ENCODE measurements around the gene MBOAT2. TPM values are rescaled to one million over a fixed set of nuclear protein-coding genes. Genes with fewer than 3 reads are reported as not detected.
"Not testable (repeated sequence)": the region's sequence is repeated elsewhere in the genome, so short reads cannot be mapped to it uniquely, and the experiment has no call there.

MBOAT2 gene
- total RNA-seq, 2 donors from 2014 or later: 3.5 to 7.7 TPM

DNA sequence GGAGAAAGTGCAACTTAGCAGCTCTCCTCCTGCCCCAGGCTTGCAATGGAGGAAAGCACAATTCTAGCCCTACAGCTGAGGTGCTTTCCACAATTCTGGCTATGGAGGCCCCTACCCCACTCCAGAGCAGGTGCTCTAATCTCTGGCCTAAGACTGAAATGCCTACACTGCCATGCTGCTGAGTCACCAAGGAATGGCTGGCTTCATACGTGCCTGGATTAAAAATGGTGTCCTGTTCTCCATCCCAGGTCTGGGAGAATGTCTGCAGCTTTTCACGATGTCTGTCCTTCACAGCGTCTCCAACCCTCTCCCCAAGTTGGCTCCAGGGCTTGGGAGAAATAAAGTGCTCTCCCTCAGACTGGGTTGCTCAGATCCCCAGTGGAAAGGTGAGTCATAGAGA is 48.5 kb downstream of the MBOAT2 start:
- no peak overlapping the region for H3K4me3 Mint-ChIP-seq
- no peak for DNase-seq
- peaks cover 5% of the 10 kb centered on the region for H3K4me1 Mint-ChIP-seq (ENCODE audit: low read depth)
- H3K27ac Mint-ChIP-seq: no peak overlapping the region
- peaks cover 7 to 17% of the 10 kb centered on the region in 2 donors for H3K9me3 Mint-ChIP-seq
- peaks cover 3% of the 10 kb centered on the region for H3K27me3 Mint-ChIP-seq (ENCODE audit: low read depth)
- ATAC-seq (replicated peaks in 1 of 2): no peak
- peaks cover 9 to 10% of the 10 kb centered on the region in 2 donors for H3K36me3 Mint-ChIP-seq (ENCODE audit: insufficient read depth in 2 of 2)

DNA sequence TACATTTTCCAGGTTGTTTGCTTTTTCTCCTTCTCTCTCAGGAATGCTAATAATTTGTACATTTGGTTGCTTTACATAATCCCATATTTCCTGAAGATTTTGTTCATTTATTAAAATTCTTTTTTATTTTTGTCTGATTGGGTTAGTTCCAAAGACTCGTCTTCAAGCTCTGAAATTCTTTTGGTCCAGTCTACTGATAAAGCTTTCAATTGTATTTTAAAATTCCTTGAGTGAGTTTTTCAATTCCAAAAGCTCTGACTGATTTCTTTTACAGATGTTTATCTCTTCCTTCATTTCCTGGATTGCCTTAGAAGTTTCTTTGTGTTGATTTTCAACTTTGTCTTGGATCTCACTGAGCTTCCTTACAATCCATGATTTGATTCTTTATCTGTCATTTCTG is 50.0 kb downstream of the MBOAT2 start:
- Mint-ChIP-seq H3K27me3 (ENCODE audit: low read depth) (peaks cover 8% of the 10 kb centered on the region), H3K9me3 (peaks cover 7 to 17% of the 10 kb centered on the region in 2 donors), H3K4me3 (no peak overlapping the region), H3K27ac (no peak overlapping the region), H3K36me3 (ENCODE audit: insufficient read depth in 2 of 2) (peaks cover 9 to 10% of the 10 kb centered on the region in 2 donors), H3K4me1 (ENCODE audit: low read depth) (peaks cover 5% of the 10 kb centered on the region)
- DNase-seq: no peak
- ATAC-seq (replicated peaks in 1 of 2): no peak

DNA sequence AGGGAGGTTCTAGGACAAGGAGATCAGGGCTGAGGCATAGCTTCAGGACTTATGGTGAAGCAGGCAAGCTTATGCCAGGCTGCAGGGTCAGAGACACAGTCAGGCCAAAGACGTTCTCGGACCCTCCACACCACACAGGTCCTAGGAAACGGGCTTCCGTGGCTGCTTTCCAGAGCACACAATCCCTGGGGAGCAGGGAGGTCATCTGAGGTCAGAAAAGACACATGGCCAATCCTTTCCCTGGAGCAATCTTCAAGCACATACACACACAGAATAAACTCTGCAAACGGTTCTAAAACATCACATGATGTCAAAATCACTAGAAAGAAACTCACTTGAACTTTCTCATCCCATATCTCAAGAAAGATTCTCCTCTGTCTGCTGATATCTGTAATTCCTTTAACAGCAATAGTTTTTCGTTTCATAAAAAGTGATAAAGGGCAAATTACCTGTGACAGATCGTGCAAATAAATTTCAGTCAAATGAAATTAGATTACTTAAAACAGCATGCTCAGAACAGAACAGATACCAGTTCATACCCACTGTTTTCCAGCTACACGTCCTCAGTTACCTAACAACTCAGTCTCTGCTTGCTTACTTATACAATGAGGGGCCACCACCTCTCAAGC is 63.9 kb downstream of the MBOAT2 start:
- Mint-ChIP-seq H3K27me3 (ENCODE audit: low read depth) (no peaks in the 10 kb centered on the region), H3K4me1 (ENCODE audit: low read depth) (no peaks in the 10 kb centered on the region), H3K36me3 (ENCODE audit: insufficient read depth in 2 of 2) (no peaks in the 10 kb centered on the region), H3K27ac (no peak overlapping the region), H3K9me3 (no peaks in the 10 kb centered on the region), H3K4me3 (no peak overlapping the region)
- ATAC-seq (replicated peaks in 1 of 2) (no peak), DNase-seq (no peak)

DNA sequence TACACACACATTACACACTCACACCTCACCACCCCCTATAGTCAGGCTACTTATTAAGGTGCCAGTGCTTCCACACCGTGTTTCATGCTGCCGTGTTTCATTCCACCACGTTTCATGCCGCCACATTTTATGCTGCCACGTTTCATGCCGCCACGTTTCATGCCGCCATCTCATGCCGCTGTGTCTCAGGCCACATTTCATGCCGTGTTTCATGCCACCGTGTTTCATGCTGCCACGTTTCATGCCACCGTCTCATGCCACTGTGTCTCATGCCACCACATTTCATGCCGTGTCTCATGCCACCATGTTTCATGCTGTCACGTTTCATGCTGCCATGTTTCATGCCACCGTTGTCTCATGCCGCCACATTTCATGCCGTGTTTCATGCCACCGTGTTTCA is 65.1 kb downstream of the MBOAT2 start:
- H3K27me3 Mint-ChIP-seq (ENCODE audit: low read depth): no peaks in the 10 kb centered on the region
- H3K4me1 Mint-ChIP-seq (ENCODE audit: low read depth): no peaks in the 10 kb centered on the region
- DNase-seq (no peak), ATAC-seq (replicated peaks in 1 of 2) (no peak)
- no peaks in the 10 kb centered on the region for H3K36me3 Mint-ChIP-seq (ENCODE audit: insufficient read depth in 2 of 2)
- no peak overlapping the region for H3K4me3 Mint-ChIP-seq
- H3K27ac Mint-ChIP-seq: no peak overlapping the region
- no peaks in the 10 kb centered on the region for H3K9me3 Mint-ChIP-seq

DNA sequence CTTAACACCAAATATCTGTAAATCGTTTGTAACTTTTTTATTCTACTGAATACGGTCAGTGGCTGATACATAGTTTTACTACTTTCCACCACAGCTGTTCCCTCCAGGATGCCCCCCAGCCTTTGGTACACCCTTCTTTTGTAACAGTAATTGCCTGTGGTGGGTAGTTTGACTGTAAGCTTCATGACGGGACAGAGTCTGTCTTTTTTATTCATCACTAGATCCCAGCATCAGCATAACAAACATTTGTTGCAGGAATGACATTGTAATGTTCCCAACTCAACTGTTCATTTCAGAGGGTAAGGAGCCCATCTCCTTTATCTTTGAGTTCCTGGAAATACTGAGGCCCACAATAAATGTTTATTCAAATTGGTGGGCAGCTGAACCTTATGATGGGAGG is 67.5 kb downstream of the MBOAT2 start:
- ATAC-seq (replicated peaks in 1 of 2) (no peak), DNase-seq (no peak)
- no peak overlapping the region for H3K4me3 Mint-ChIP-seq
- H3K27ac Mint-ChIP-seq: no peak overlapping the region
- no peaks in the 10 kb centered on the region for H3K36me3 Mint-ChIP-seq (ENCODE audit: insufficient read depth in 2 of 2)
- H3K9me3 Mint-ChIP-seq: no peaks in the 10 kb centered on the region
- no peaks in the 10 kb centered on the region for H3K27me3 Mint-ChIP-seq (ENCODE audit: low read depth)
- H3K4me1 Mint-ChIP-seq (ENCODE audit: low read depth): no peaks in the 10 kb centered on the region

DNA sequence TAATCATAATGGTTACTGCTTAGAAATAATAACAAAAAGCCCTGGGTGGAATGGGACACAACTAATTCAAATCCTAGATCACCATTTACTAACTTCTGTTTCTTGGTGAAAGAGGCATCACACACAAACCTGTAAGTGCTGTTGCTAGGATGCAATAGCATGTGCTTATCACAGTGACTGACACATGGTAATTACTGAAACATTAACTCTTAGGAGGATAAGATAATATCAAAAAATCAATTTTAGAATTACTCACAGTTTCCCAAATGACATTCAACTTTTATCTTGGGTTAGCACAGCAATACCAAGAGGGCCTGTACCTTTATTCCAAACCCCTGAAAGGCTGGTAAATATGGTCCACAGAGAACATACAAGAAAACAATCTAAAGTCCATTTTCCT is 69.1 kb downstream of the MBOAT2 start:
- H3K4me3 Mint-ChIP-seq: no peak overlapping the region
- no peaks in the 10 kb centered on the region for H3K9me3 Mint-ChIP-seq
- H3K27ac Mint-ChIP-seq: no peak overlapping the region
- no peaks in the 10 kb centered on the region for H3K27me3 Mint-ChIP-seq (ENCODE audit: low read depth)
- no peak for ATAC-seq (replicated peaks in 1 of 2)
- H3K4me1 Mint-ChIP-seq (ENCODE audit: low read depth): no peaks in the 10 kb centered on the region
- DNase-seq: no peak
- H3K36me3 Mint-ChIP-seq (ENCODE audit: insufficient read depth in 2 of 2): no peaks in the 10 kb centered on the region

DNA sequence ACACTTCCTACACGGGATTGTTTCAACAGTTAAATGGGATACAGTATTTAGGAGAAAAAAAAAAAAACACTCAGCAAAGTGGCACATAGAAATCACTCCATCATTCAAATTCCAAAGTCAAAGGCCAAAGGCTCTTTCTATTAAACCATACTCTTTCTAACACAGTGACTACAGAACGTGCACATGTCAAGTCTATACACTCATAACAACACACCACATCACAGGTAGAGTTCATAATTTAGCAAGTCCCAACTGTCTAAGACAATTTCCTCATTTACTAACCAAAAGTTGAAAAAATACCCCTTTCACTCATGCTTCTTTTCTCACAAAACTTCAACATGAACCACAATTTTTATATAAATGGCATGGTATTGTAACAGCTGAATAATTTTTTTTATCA is 70.8 kb downstream of the MBOAT2 start:
- DNase-seq: no peak

DNA sequence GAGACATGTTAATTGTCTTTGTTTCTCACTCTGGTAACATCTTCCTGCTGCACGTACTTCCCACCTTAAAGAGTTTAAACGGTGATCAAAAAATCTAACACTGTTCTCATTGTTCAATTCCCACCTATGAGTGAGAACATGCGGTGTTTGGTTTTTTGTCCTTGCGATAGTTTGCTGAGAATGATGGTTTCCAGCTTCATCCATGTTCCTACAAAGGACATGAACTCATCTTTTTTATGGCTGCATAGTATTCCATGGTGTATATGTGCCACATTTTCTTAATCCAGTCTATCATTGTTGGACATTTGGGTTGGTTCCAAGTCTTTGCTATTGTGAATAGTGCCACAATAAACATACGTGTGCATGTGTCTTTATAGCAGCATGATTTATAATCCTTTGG is 73.3 kb downstream of the MBOAT2 start:
- H3K4me1 Mint-ChIP-seq (ENCODE audit: low read depth); H3K36me3 Mint-ChIP-seq (ENCODE audit: insufficient read depth in 2 of 2); H3K4me3 Mint-ChIP-seq; ATAC-seq (replicated peaks in 1 of 2); H3K9me3 Mint-ChIP-seq; DNase-seq; H3K27me3 Mint-ChIP-seq (ENCODE audit: low read depth); H3K27ac Mint-ChIP-seq: not testable (repeated sequence)

More for the DNA sequence above, 70.8 kb downstream of the MBOAT2 start:
- Mint-ChIP-seq H3K27me3 (ENCODE audit: low read depth) (no peaks in the 10 kb centered on the region), H3K27ac (no peak overlapping the region), H3K9me3 (no peaks in the 10 kb centered on the region), H3K4me1 (ENCODE audit: low read depth) (no peaks in the 10 kb centered on the region), H3K36me3 (ENCODE audit: insufficient read depth in 2 of 2) (no peaks in the 10 kb centered on the region), H3K4me3 (no peak overlapping the region)
- ATAC-seq (replicated peaks in 1 of 2): no peak

DNA sequence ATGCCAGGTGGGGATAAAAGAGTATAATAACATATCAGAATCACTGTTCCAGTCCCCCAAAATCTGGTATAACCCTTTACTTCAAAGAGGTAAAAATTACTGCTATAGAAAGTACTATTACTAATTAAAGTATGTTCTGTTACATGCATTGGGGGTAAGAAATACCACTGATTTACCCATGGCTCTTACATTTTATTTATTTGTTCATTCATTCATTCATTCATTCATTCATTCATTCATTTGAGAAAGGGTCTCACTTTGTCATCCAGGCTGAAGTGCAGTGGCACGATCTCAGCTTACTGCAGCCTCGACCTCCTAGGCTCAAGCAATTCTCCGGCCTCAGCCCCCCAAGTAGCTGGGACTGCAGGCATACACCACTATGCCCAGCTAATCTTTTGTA is 74.4 kb downstream of the MBOAT2 start:
- Mint-ChIP-seq H3K36me3 (ENCODE audit: insufficient read depth in 2 of 2) (no peaks in the 10 kb centered on the region), H3K4me3 (no peak overlapping the region), H3K27ac (no peak overlapping the region), H3K4me1 (ENCODE audit: low read depth) (no peaks in the 10 kb centered on the region), H3K9me3 (no peaks in the 10 kb centered on the region), H3K27me3 (ENCODE audit: low read depth) (peaks cover 6% of the 10 kb centered on the region)
- no peak for DNase-seq
- no peak for ATAC-seq (replicated peaks in 1 of 2)

DNA sequence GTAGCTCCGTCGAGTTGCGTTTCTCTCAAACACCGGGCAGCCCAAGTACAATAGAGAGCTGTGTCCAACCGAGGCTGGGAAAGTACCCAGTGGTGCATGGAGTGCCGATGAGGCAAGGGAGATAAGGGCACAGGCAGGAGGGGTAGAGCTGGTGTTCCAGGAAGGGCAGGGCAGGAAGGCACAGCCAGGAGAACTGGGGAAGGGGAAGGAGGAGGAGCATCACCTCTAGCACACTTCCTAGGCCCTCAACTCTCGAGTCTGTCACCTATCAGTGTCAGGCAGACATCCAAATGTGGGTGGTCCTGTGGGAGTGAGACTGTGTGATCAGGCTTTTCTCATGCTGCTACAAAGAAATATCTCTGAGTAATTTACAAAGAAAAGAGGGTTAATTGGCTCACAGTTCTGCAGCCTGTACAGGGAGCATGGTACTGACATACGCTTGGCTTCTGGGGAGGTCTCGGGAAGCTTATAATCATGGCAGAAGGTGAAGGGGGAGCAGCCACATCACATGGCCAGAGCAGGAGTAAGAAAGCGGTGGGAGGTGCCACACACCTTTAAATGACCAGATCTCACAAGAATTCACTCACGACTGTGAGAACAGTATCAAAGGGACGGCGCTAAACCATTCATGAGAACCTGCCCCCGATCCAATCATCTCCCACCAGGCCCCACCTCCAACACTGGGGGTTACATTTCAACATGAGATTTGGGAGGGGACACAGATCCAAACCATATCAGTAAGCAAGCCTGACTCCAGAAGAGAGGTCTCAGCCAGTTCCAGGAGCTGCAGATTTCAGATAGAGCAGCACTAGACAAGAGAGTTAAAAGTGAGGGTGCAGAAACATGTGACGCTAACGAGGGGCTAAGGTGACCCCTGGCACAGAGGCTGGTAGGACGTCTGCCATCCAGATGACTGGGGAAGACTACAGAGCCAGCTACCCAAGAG is 75.7 kb downstream of the MBOAT2 start:
- H3K4me3 Mint-ChIP-seq: no peak overlapping the region
- peaks cover 6% of the 10 kb centered on the region for H3K27me3 Mint-ChIP-seq (ENCODE audit: low read depth)
- H3K36me3 Mint-ChIP-seq (ENCODE audit: insufficient read depth in 2 of 2): no peaks in the 10 kb centered on the region
- H3K9me3 Mint-ChIP-seq: no peaks in the 10 kb centered on the region
- no peak for ATAC-seq (replicated peaks in 1 of 2)
- H3K27ac Mint-ChIP-seq: no peak overlapping the region
- no peaks in the 10 kb centered on the region for H3K4me1 Mint-ChIP-seq (ENCODE audit: low read depth)
- no peak for DNase-seq

DNA sequence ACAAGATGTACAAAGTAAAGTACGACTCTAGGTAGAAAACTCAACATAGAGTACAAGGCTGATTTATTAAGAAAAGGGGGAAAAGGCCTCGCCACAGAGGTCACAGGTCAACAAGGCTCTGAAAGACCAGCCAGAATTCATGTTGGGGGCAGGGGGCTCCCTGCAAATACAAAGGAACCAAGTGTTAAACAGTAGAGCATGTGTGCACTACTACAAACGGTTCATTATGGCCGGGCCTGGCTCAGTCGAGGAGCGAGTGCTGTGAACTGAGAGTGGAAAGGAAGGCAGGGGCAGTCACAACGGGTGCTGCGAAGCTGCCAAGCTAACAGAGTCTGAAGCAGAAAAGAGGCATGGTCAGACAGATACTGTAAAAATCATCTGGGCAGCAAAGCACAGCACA is 77.1 kb downstream of the MBOAT2 start:
- no peak overlapping the region for H3K4me3 Mint-ChIP-seq
- no peak for ATAC-seq (replicated peaks in 1 of 2)
- no peaks in the 10 kb centered on the region for H3K9me3 Mint-ChIP-seq
- H3K4me1 Mint-ChIP-seq (ENCODE audit: low read depth): no peaks in the 10 kb centered on the region
- DNase-seq: no peak
- H3K27me3 Mint-ChIP-seq (ENCODE audit: low read depth): peaks cover 6% of the 10 kb centered on the region
- H3K36me3 Mint-ChIP-seq (ENCODE audit: insufficient read depth in 2 of 2): no peaks in the 10 kb centered on the region
- H3K27ac Mint-ChIP-seq: no peak overlapping the region

DNA sequence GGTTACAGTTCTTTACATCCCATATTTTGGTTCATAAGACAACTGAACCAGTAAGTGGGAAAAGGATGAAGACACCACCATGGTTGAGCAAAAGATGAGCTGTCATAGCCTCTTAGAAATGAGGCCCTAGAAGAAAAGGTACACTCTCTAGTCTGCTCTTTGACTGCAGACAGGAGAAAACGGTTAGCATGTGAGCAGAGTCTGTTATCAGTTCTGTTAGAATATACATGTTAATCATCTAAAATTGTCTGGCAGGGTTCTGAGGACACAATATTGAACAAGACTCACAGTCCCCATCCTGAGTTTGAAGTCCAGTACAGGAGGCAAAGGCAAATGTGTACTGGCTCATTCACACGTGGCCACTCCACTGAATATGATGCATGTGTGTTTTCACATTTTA is 78.1 kb downstream of the MBOAT2 start:
- no peak for ATAC-seq (replicated peaks in 1 of 2)
- Mint-ChIP-seq H3K4me1 (ENCODE audit: low read depth) (no peaks in the 10 kb centered on the region), H3K27me3 (ENCODE audit: low read depth) (peaks cover 6% of the 10 kb centered on the region), H3K4me3 (no peak overlapping the region), H3K9me3 (no peaks in the 10 kb centered on the region), H3K36me3 (ENCODE audit: insufficient read depth in 2 of 2) (no peaks in the 10 kb centered on the region), H3K27ac (no peak overlapping the region)
- no peak for DNase-seq

DNA sequence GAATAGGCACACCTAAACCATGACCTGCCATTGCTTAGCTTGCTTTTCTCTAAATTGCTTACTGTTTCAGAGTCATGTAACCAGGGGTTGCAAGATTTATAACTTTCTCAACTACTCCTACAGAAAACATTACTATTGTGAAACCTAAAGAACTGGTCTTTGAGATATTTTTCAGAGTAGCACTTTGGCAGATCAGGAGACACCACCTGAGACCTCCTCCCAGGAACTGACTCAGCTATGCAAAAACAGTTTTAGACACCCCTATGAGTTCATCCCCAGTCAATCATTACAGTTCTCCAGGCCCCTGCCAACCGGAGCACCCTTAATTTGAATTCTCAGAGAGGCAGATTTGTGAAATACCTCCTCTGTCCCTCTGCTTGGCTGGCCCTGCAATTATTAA is 80.3 kb downstream of the MBOAT2 start:
- H3K27me3 Mint-ChIP-seq (ENCODE audit: low read depth): peaks cover 6% of the 10 kb centered on the region
- no peaks in the 10 kb centered on the region for H3K36me3 Mint-ChIP-seq (ENCODE audit: insufficient read depth in 2 of 2)
- ATAC-seq (replicated peaks in 1 of 2) (no peak), DNase-seq (no peak)
- H3K9me3 Mint-ChIP-seq: no peaks in the 10 kb centered on the region
- no peak overlapping the region for H3K27ac Mint-ChIP-seq
- H3K4me1 Mint-ChIP-seq (ENCODE audit: low read depth): no peaks in the 10 kb centered on the region
- H3K4me3 Mint-ChIP-seq: no peak overlapping the region

All from activated T-cell treated with anti-CD3 and anti-CD28 coated beads, Interleukin-2, amount 50 U/mL, for 72 hours (primary cell).